ENCODE results near the gene NYNRIN. TPM values are rescaled to one million over a fixed set of nuclear protein-coding genes. Genes with fewer than 3 reads are reported as not detected.

NYNRIN gene
- total RNA-seq, 1 experiment from 2014 or later = not detected

- Histone ChIP-seq H3K4me2 (ENCODE audit: low read depth, low read length, poor library complexity, severe bottlenecking) (no peak overlapping the region), H3K36me3 (ENCODE audit: insufficient read depth, low read length) (no peaks in the 10 kb centered on the region), H3K27me3 (ENCODE audit: low read length) (no peaks in the 10 kb centered on the region), H3K79me2 (ENCODE audit: low read length) (no peaks in the 10 kb centered on the region), H3K9me3 (ENCODE audit: low read length) (no peaks in the 10 kb centered on the region), H3K9me2 (replicated peaks; ENCODE audit: insufficient read depth, low read length) (no peaks in the 10 kb centered on the region), H4K20me1 (ENCODE audit: insufficient read depth, low read depth, low read length) (no peaks in the 10 kb centered on the region; the same call in 1 of the 2 replicates), H2AFZ (ENCODE audit: low read length) (no peak overlapping the region), H3K9ac (ENCODE audit: low read length) (no peak overlapping the region), H3K4me3 (ENCODE audit: low read length) (no peak overlapping the region), H3K27ac (ENCODE audit: low read length) (no peak overlapping the region), H3K4me1 (ENCODE audit: low read length) (peaks cover 8% of the 10 kb centered on the region)
- no peak for DNase-seq
Measured at GRCh38 chr14:24390701-24391468, 7.9 kb upstream of the NYNRIN start.

GRCh38 chr14:24392325-24393091 is 6.3 kb upstream of the NYNRIN start:
- Histone ChIP-seq H3K4me2 (ENCODE audit: low read depth, low read length, poor library complexity, severe bottlenecking) (no peak overlapping the region), H3K27ac (ENCODE audit: low read length) (no peak overlapping the region), H2AFZ (ENCODE audit: low read length) (no peak overlapping the region), H4K20me1 (ENCODE audit: insufficient read depth, low read depth, low read length) (no peaks in the 10 kb centered on the region; the same call in 1 of the 2 replicates), H3K79me2 (ENCODE audit: low read length) (no peaks in the 10 kb centered on the region), H3K9me3 (ENCODE audit: low read length) (no peaks in the 10 kb centered on the region), H3K9ac (ENCODE audit: low read length) (no peak overlapping the region), H3K36me3 (ENCODE audit: insufficient read depth, low read length) (no peaks in the 10 kb centered on the region), H3K9me2 (replicated peaks; ENCODE audit: insufficient read depth, low read length) (no peaks in the 10 kb centered on the region), H3K27me3 (ENCODE audit: low read length) (no peaks in the 10 kb centered on the region; the same call in 1 of the 2 replicates), H3K4me1 (ENCODE audit: low read length) (peaks cover 8% of the 10 kb centered on the region), H3K4me3 (ENCODE audit: low read length) (no peak overlapping the region)
- DNase-seq = no peak

GRCh38 chr14:24394275-24394674 is 4.5 kb upstream of the NYNRIN start:
- Histone ChIP-seq H3K4me3 (ENCODE audit: low read length) (no peak overlapping the region), H2AFZ (ENCODE audit: low read length) (no peak overlapping the region), H3K4me2 (ENCODE audit: low read depth, low read length, poor library complexity, severe bottlenecking) (no peak overlapping the region), H3K4me1 (ENCODE audit: low read length) (peaks cover 8% of the 10 kb centered on the region), H4K20me1 (ENCODE audit: insufficient read depth, low read depth, low read length) (no peaks in the 10 kb centered on the region; the same call in 1 of the 2 replicates), H3K9me2 (replicated peaks; ENCODE audit: insufficient read depth, low read length) (no peaks in the 10 kb centered on the region), H3K36me3 (ENCODE audit: insufficient read depth, low read length) (no peaks in the 10 kb centered on the region), H3K27ac (ENCODE audit: low read length) (no peak overlapping the region), H3K9me3 (ENCODE audit: low read length) (no peaks in the 10 kb centered on the region), H3K79me2 (ENCODE audit: low read length) (no peaks in the 10 kb centered on the region), H3K27me3 (ENCODE audit: low read length) (no peaks in the 10 kb centered on the region; the same call in 1 of the 2 replicates), H3K9ac (ENCODE audit: low read length) (no peak overlapping the region)
- no peak for DNase-seq

GRCh38 chr14:24395609-24396582 is 2.9 kb upstream of the NYNRIN start:
- Histone ChIP-seq H3K79me2 (ENCODE audit: low read length) (no peaks in the 10 kb centered on the region), H3K9ac (ENCODE audit: low read length) (no peak overlapping the region), H3K4me3 (ENCODE audit: low read length) (no peak overlapping the region), H3K4me1 (ENCODE audit: low read length) (peaks cover 6% of the 10 kb centered on the region), H2AFZ (ENCODE audit: low read length) (no peak overlapping the region), H3K27ac (ENCODE audit: low read length) (no peak overlapping the region), H3K9me3 (ENCODE audit: low read length) (no peaks in the 10 kb centered on the region), H3K4me2 (ENCODE audit: low read depth, low read length, poor library complexity, severe bottlenecking) (no peak overlapping the region), H4K20me1 (ENCODE audit: insufficient read depth, low read depth, low read length) (no peaks in the 10 kb centered on the region; the same call in 1 of the 2 replicates), H3K27me3 (ENCODE audit: low read length) (no peaks in the 10 kb centered on the region; the same call in 1 of the 2 replicates), H3K9me2 (replicated peaks; ENCODE audit: insufficient read depth, low read length) (no peaks in the 10 kb centered on the region), H3K36me3 (ENCODE audit: insufficient read depth, low read length) (no peaks in the 10 kb centered on the region)
- peak; percentile 53 for DNase-seq

GRCh38 chr14:24397639-24398292 is 1.0 kb upstream of the NYNRIN start:
- Histone ChIP-seq H3K36me3 (ENCODE audit: insufficient read depth, low read length) (no peaks in the 10 kb centered on the region), H3K4me2 (ENCODE audit: low read depth, low read length, poor library complexity, severe bottlenecking) (no peak overlapping the region), H3K9me2 (replicated peaks; ENCODE audit: insufficient read depth, low read length) (no peaks in the 10 kb centered on the region), H3K4me3 (ENCODE audit: low read length) (no peak overlapping the region), H2AFZ (ENCODE audit: low read length) (no peak overlapping the region), H3K4me1 (ENCODE audit: low read length) (peaks cover 5% of the 10 kb centered on the region), H3K9ac (ENCODE audit: low read length) (no peak overlapping the region), H3K27me3 (ENCODE audit: low read length) (no peaks in the 10 kb centered on the region; the same call in 1 of the 2 replicates), H3K79me2 (ENCODE audit: low read length) (no peaks in the 10 kb centered on the region), H4K20me1 (ENCODE audit: insufficient read depth, low read depth, low read length) (no peaks in the 10 kb centered on the region), H3K27ac (ENCODE audit: low read length) (no peak overlapping the region), H3K9me3 (ENCODE audit: low read length) (no peaks in the 10 kb centered on the region)
- DNase-seq = no peak

- H3K4me1 ChIP-seq (ENCODE audit: low read length) = peaks cover 5% of the 10 kb centered on the region
Measured at GRCh38 chr14:24398293-24398652, 530 bp upstream of the NYNRIN start.

GRCh38 chr14:24399447-24399822 is 632 bp downstream of the NYNRIN start:
- no peaks in the 10 kb centered on the region for H3K4me1 ChIP-seq (ENCODE audit: low read length)
- no peaks in the 10 kb centered on the region for H4K20me1 ChIP-seq (ENCODE audit: insufficient read depth, low read depth, low read length)
- H2AFZ ChIP-seq (ENCODE audit: low read length) = no peak overlapping the region
- no peaks in the 10 kb centered on the region for H3K9me2 ChIP-seq (replicated peaks; ENCODE audit: insufficient read depth, low read length)
- H3K27me3 ChIP-seq (ENCODE audit: low read length) = no peaks in the 10 kb centered on the region; the same call in 1 of the 2 replicates
- no peaks in the 10 kb centered on the region for H3K79me2 ChIP-seq (ENCODE audit: low read length)
- H3K9ac ChIP-seq (ENCODE audit: low read length) = no peak overlapping the region
- H3K27ac ChIP-seq (ENCODE audit: low read length) = no peak overlapping the region
- H3K4me3 ChIP-seq (ENCODE audit: low read length) = no peak overlapping the region
- H3K9me3 ChIP-seq (ENCODE audit: low read length) = no peaks in the 10 kb centered on the region
- no peak overlapping the region for H3K4me2 ChIP-seq (ENCODE audit: low read depth, low read length, poor library complexity, severe bottlenecking)
- DNase-seq = no peak
- no peaks in the 10 kb centered on the region for H3K36me3 ChIP-seq (ENCODE audit: insufficient read depth, low read length)

More at GRCh38 chr14:24398293-24398652, 530 bp upstream of the NYNRIN start:
- Histone ChIP-seq H3K4me2 (ENCODE audit: low read depth, low read length, poor library complexity, severe bottlenecking) (no peak overlapping the region), H3K36me3 (ENCODE audit: insufficient read depth, low read length) (no peaks in the 10 kb centered on the region), H3K9me2 (replicated peaks; ENCODE audit: insufficient read depth, low read length) (no peaks in the 10 kb centered on the region), H3K9me3 (ENCODE audit: low read length) (no peaks in the 10 kb centered on the region), H3K27ac (ENCODE audit: low read length) (no peak overlapping the region), H2AFZ (ENCODE audit: low read length) (no peak overlapping the region), H3K9ac (ENCODE audit: low read length) (no peak overlapping the region), H3K27me3 (ENCODE audit: low read length) (no peaks in the 10 kb centered on the region; the same call in 1 of the 2 replicates), H3K4me3 (ENCODE audit: low read length) (no peak overlapping the region), H4K20me1 (ENCODE audit: insufficient read depth, low read depth, low read length) (no peaks in the 10 kb centered on the region), H3K79me2 (ENCODE audit: low read length) (no peaks in the 10 kb centered on the region)
- no peak for DNase-seq
